Activated CD4-positive, alpha-beta T cell treated with anti-CD3 and anti-CD28 coated beads, Interleukin-2, amount 10 ng/mL, durations not matched to agents 24 days and 14 days (primary cell): ENCODE results near the gene ADNP. TPM values are rescaled to one million over a fixed set of nuclear protein-coding genes. Genes with fewer than 3 reads are reported as not detected.

ENCODE experiments used
- DNase-seq: peaks from one replicate; pipeline ENCODE4 v3.0.0; 2022
- H3K27ac Mint-ChIP-seq: one replicate; pipeline ENCODE4 v1.8.0; 2022; ENCODE audit warnings: mild to moderate bottlenecking, mixed read lengths
- H3K27me3 Mint-ChIP-seq: one replicate; pipeline ENCODE4 v1.8.0; 2022; ENCODE audit warnings: mixed read lengths
- H3K36me3 Mint-ChIP-seq: one replicate; pipeline ENCODE4 v1.8.0; 2022; ENCODE audit warnings: low read depth, mild to moderate bottlenecking, mixed read lengths
- H3K4me1 Mint-ChIP-seq: one replicate; pipeline ENCODE4 v1.8.0; 2021; ENCODE audit warnings: mixed read lengths
- H3K4me3 Mint-ChIP-seq: one replicate; pipeline ENCODE4 v1.8.0; 2022; ENCODE audit warnings: mild to moderate bottlenecking, moderate library complexity, mixed read lengths
- H3K9me3 Mint-ChIP-seq: one replicate; pipeline ENCODE4 v1.8.0; 2021; ENCODE audit warnings: mixed read lengths
- intact Hi-C: fragments of 100-400 bp; cut with micrococcal nuclease; formaldehyde crosslinking; loops from one replicate; pipeline ENCODE4 v1.15.1; 2023
- total RNA-seq: library from RNA; stranded (reverse); gene quantifications from 2 replicates; pipeline ENCODE4 v1.2.3, GENCODE V29; 2022

The ADNP gene
- total RNA-seq, 1 donor from 2014 or later = 72.9 TPM

GRCh38 chr20:50957798-50958614 is 26.8 kb upstream of the ADNP start, which contains the start of gene DPM1:
TSS of gene DPM1 (minus strand) at chr20:50958532. CDS start at chr20:50958523, 9 bp downstream.
- peak; percentile 97 for DNase-seq
- peaks cover 28% of the 10 kb centered on the region for H3K4me1 Mint-ChIP-seq
- peaks cover 34% of the 10 kb centered on the region for H3K36me3 Mint-ChIP-seq
- H3K4me3 Mint-ChIP-seq = peak within 1 kb of the TSS; percentile 99
- no peaks in the 10 kb centered on the region for H3K9me3 Mint-ChIP-seq
- H3K27ac Mint-ChIP-seq = peak within 1 kb of the TSS; percentile 96
- H3K27me3 Mint-ChIP-seq = no peaks in the 10 kb centered on the region
- intact Hi-C loops = loop anchor here (1.0 to 5.0 kb wide), 3 partner anchors 27 to 163 kb away; partner anchors contain the start of genes ADNP and BCAS4

- Mint-ChIP-seq H3K27ac (peak overlapping the region; percentile 96), H3K4me1 (peaks cover 28% of the 10 kb centered on the region)
- intact Hi-C loops = loop anchor here (5.0 kb wide), 1 partner anchor 45 kb away; no protein-coding TSS in a partner anchor
Measured at GRCh38 chr20:50957276-50957675, 26.0 kb upstream of the ADNP start.

GRCh38 chr20:50953821-50954220 is 22.6 kb upstream of the ADNP start:
- Mint-ChIP-seq H3K27me3 (no peaks in the 10 kb centered on the region), H3K36me3 (peaks cover 40% of the 10 kb centered on the region), H3K4me3 (no peak overlapping the region), H3K4me1 (peaks cover 20% of the 10 kb centered on the region), H3K9me3 (no peaks in the 10 kb centered on the region), H3K27ac (no peak overlapping the region)
- intact Hi-C loops = no loop called here
- no peak for DNase-seq

More at GRCh38 chr20:50957276-50957675, 26.0 kb upstream of the ADNP start:
- no peaks in the 10 kb centered on the region for H3K27me3 Mint-ChIP-seq
- peaks cover 36% of the 10 kb centered on the region for H3K36me3 Mint-ChIP-seq
- peak overlapping the region; percentile 99 for H3K4me3 Mint-ChIP-seq
- DNase-seq = no peak
- H3K9me3 Mint-ChIP-seq = no peaks in the 10 kb centered on the region

GRCh38 chr20:50953196-50953595 is 22.0 kb upstream of the ADNP start:
- Mint-ChIP-seq H3K9me3 (no peaks in the 10 kb centered on the region), H3K4me3 (no peak overlapping the region), H3K27me3 (no peaks in the 10 kb centered on the region), H3K36me3 (peaks cover 40% of the 10 kb centered on the region), H3K27ac (no peak overlapping the region), H3K4me1 (peaks cover 20% of the 10 kb centered on the region)
- no peak for DNase-seq
- intact Hi-C loops = no loop called here

DNA sequence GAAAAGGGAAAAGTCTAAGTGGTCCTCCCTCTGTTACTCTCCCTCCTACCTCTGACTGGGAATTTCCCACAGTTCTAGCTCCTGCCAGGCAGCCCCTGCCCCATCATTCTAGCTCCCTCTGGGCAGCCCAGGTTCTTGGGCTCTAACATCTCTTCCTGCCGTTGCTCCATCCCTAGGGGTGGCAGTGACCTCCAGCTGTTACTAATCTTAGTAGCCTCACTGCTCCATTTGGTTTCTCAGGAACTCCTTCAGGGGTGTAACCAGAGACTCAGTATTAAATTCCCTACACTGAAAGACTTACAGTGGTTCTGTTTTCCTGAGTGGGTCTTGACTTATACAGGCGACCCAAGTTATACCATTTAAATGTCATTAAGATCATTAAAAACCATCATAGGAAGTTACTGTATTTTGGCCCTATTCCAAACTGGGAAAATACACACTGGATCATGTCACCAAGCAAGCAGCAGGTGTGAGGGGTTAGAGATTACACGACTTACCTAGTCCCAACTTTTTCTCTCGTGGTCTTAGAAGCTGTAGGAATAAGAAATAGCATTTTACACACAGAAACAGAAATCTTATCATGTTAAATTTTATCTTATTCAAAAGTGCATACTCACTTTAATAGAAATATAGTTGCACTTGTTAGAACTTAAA is 17.0 kb upstream of the ADNP start:
- intact Hi-C loops = no loop called here
- H3K9me3 Mint-ChIP-seq = no peaks in the 10 kb centered on the region
- no peaks in the 10 kb centered on the region for H3K27me3 Mint-ChIP-seq
- H3K27ac Mint-ChIP-seq = no peak overlapping the region
- H3K36me3 Mint-ChIP-seq = peaks cover 45% of the 10 kb centered on the region
- H3K4me3 Mint-ChIP-seq = no peak overlapping the region
- no peak for DNase-seq
- no peaks in the 10 kb centered on the region for H3K4me1 Mint-ChIP-seq

GRCh38 chr20:50943069-50943468 is 11.8 kb upstream of the ADNP start:
- intact Hi-C loops = no loop called here
- Mint-ChIP-seq H3K27me3 (no peaks in the 10 kb centered on the region), H3K4me1 (no peaks in the 10 kb centered on the region), H3K9me3 (no peaks in the 10 kb centered on the region), H3K36me3 (peaks cover 44% of the 10 kb centered on the region), H3K27ac (no peak overlapping the region), H3K4me3 (no peak overlapping the region)
- no peak for DNase-seq

DNA sequence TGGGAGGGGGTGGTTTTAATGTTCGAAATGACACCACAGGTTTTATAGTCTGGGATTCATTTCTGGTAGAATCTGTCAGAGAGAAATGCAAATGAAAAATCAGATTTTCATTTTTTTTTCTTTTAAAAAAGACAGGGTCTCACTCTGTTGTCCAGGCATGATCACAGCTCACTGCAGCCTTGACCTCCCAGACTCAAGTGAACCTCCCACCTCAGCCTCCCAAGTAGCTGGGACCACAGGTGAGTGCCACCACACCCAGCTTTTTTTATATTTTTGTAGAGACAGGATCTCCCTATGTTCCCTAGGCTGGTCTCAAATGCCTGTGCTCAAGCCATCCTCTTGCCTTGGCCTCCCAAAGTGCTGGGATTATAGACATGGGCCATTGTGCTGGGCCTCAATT is 2.4 kb upstream of the ADNP start:
- peaks cover 47% of the 10 kb centered on the region for H3K36me3 Mint-ChIP-seq
- no peak overlapping the region for H3K4me3 Mint-ChIP-seq
- H3K27ac Mint-ChIP-seq = no peak overlapping the region
- DNase-seq = no peak
- intact Hi-C loops = loop anchor here (5.0 kb wide), 1 partner anchor 1656 kb away; the partner anchor contains the start of gene ZNFX1
- no peaks in the 10 kb centered on the region for H3K9me3 Mint-ChIP-seq
- H3K27me3 Mint-ChIP-seq = no peaks in the 10 kb centered on the region
- H3K4me1 Mint-ChIP-seq = peaks cover 23% of the 10 kb centered on the region

GRCh38 chr20:50932691-50933280 is 1.5 kb upstream of the ADNP start:
- no peaks in the 10 kb centered on the region for H3K9me3 Mint-ChIP-seq
- no peaks in the 10 kb centered on the region for H3K27me3 Mint-ChIP-seq
- peaks cover 29% of the 10 kb centered on the region for H3K4me1 Mint-ChIP-seq
- peak overlapping the region; percentile 95 for H3K27ac Mint-ChIP-seq
- H3K4me3 Mint-ChIP-seq = peak overlapping the region; percentile 94
- H3K36me3 Mint-ChIP-seq = peaks cover 51% of the 10 kb centered on the region
- no peak for DNase-seq
- intact Hi-C loops = loop anchor here (5.0 kb wide), 1 partner anchor 1655 kb away; the partner anchor contains the start of gene ZNFX1

GRCh38 chr20:50932016-50932485 is 814 bp upstream of the ADNP start:
- H3K27me3 Mint-ChIP-seq = no peaks in the 10 kb centered on the region
- H3K4me3 Mint-ChIP-seq = peak overlapping the region; percentile 94
- peak overlapping the region; percentile 95 for H3K27ac Mint-ChIP-seq
- peaks cover 34% of the 10 kb centered on the region for H3K4me1 Mint-ChIP-seq
- intact Hi-C loops = loop anchor here (5.0 kb wide), 1 partner anchor 1655 kb away; the partner anchor contains the start of gene ZNFX1
- DNase-seq = no peak
- H3K36me3 Mint-ChIP-seq = peaks cover 58% of the 10 kb centered on the region
- H3K9me3 Mint-ChIP-seq = no peaks in the 10 kb centered on the region

GRCh38 chr20:50930976-50931305 is 296 bp downstream of the ADNP start:
- Mint-ChIP-seq H3K9me3 (no peaks in the 10 kb centered on the region), H3K27ac (peak overlapping the region; percentile 86), H3K4me3 (peak overlapping the region; percentile 94), H3K27me3 (no peaks in the 10 kb centered on the region), H3K36me3 (peaks cover 59% of the 10 kb centered on the region), H3K4me1 (peaks cover 39% of the 10 kb centered on the region)
- DNase-seq = no peak
- intact Hi-C loops = loop anchor here (1.0 to 5.0 kb wide), 4 partner anchors 16 to 1654 kb away; partner anchors contain the start of genes DPM1, MOCS3 and ZNFX1

- Mint-ChIP-seq H3K27ac (peak overlapping the region; percentile 98), H3K36me3 (peaks cover 62% of the 10 kb centered on the region), H3K9me3 (no peaks in the 10 kb centered on the region), H3K4me1 (peaks cover 44% of the 10 kb centered on the region), H3K27me3 (no peaks in the 10 kb centered on the region), H3K4me3 (peak overlapping the region; percentile 94)
- no peak for DNase-seq
- intact Hi-C loops = loop anchor here (2.0 to 5.0 kb wide), 2 partner anchors 16 to 1653 kb away; partner anchors contain the start of gene ZNFX1
Measured at GRCh38 chr20:50930139-50930975, 880 bp downstream of the ADNP start.

DNA sequence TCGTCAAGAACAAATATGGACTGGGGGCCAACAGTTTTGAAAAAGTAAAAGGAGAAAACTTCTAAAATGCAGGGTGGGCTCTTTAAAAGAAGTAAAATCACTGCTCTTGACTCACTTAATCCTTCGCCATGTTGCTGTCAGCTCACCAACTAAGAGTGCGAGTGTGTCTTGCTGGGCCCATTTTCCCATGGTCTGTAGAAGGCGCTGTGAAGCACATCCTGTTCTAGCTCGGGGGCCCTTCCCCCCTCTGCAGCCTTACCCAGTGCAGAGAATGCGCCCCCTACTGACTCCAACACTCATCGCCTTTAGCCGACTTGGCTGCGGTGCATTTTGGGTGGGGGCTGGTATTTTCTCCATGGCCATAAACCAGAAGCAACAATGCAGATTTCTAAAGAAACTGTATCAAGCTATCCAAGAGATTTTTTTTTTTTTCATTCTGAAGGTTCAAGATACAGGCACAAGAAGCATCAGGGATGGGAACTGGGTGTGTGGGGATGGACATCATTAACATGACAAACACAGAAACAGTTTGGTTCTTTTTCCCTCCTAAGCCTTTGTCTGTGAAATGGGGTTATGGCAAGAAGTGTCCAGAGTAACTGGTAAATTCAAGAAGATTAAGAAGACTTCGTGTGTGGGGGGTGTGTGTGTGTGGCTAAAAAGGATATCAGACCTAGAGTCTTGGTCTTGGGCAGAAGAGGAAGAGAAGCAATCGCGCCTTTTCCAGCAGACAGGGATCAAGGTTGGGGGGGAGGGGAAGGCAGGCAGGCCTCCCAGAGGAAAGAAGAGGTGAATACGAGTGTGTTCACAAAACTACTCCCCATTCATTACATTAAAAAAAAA is 1.7 kb downstream of the ADNP start:
- DNase-seq = peak; percentile 97
- no peaks in the 10 kb centered on the region for H3K9me3 Mint-ChIP-seq
- peak overlapping the region; percentile 94 for H3K4me3 Mint-ChIP-seq
- H3K27ac Mint-ChIP-seq = peak overlapping the region; percentile 98
- H3K27me3 Mint-ChIP-seq = no peaks in the 10 kb centered on the region
- intact Hi-C loops = loop anchor here (1.0 to 5.0 kb wide), 6 partner anchors 15 to 1652 kb away; partner anchors contain the start of genes PARD6B and ZNFX1
- H3K36me3 Mint-ChIP-seq = peaks cover 60% of the 10 kb centered on the region
- H3K4me1 Mint-ChIP-seq = peaks cover 46% of the 10 kb centered on the region
